K562 (cell line): ENCODE measurements around the gene C1RL. TPM values are rescaled to one million over a fixed set of nuclear protein-coding genes. Genes with fewer than 3 reads are reported as not detected.

ENCODE experiments used
- ARID2 ChIP-seq: fragments of 450-650 bp; IDR thresholded peaks from 2 replicates; pipeline ENCODE4 v1.6.1; 2017; ENCODE audit warnings: antibody characterized with exemption, mild to moderate bottlenecking
- NBN ChIP-seq: fragments of 450-650 bp; IDR thresholded peaks from 2 replicates; pipeline ENCODE4 v1.6.1; 2016; ENCODE audit warnings: low read depth, mild to moderate bottlenecking
- POLR2H ChIP-seq: IDR thresholded peaks from 2 replicates; pipeline ENCODE4 v1.6.1; 2016; ENCODE audit warnings: missing genetic modification characterization, low read depth, mild to moderate bottlenecking, control low read depth, missing compliant biosample characterization, moderate library complexity
- RBBP5 ChIP-seq: fragments of 200-600 bp; sonication (generic); IDR thresholded peaks from 2 replicates; pipeline ENCODE4 v1.6.1; 2012; ENCODE audit warnings: borderline replicate concordance, mild to moderate bottlenecking, low read length, control low read depth, inconsistent platforms; ENCODE audit not compliant: insufficient read depth, poor library complexity, severe bottlenecking
- SFPQ ChIP-seq: fragments of 200-400 bp; formaldehyde crosslinking; IDR thresholded peaks from 2 replicates; pipeline ENCODE4 v1.6.1; 2017; ENCODE audit warnings: mild to moderate bottlenecking, low read depth, low read length, moderate library complexity
- TEAD4 ChIP-seq, 2 experiments: sonication (generic) in 1 of 2; formaldehyde crosslinking in 1 of 2; IDR thresholded peaks; 2 replicates each; pipeline versions ENCODE4 v1.6.1 to v1.8.0; 2012 to 2022; ENCODE audit warnings: borderline replicate concordance in 1 of 2, inconsistent platforms in 1 of 2, low read length in 1 of 2, mild to moderate bottlenecking in 1 of 2, missing genetic modification reagents in 1 of 2
- ZMIZ1 ChIP-seq, 2 experiments: fragments of 150-350 bp in 1 of 2; IDR thresholded peaks; 2 replicates each; pipeline ENCODE4 v1.6.1; 2012 to 2016; ENCODE audit warnings: low read depth in 2 of 2, low read length in 2 of 2, mild to moderate bottlenecking in 1 of 2, moderate library complexity in 1 of 2
- ZNF184 ChIP-seq: sonication (generic); formaldehyde crosslinking; IDR thresholded peaks from 2 replicates; pipeline ENCODE4 v1.5.0; 2020; ENCODE audit warnings: missing genetic modification reagents
- ZNF232 ChIP-seq: sonication (generic); formaldehyde crosslinking; IDR thresholded peaks from 2 replicates; pipeline ENCODE4 v1.8.0; 2022; ENCODE audit warnings: mild to moderate bottlenecking, missing genetic modification reagents
- ZNF282 ChIP-seq: sonication (generic); formaldehyde crosslinking; IDR thresholded peaks from 2 replicates; pipeline ENCODE4 v1.8.1; 2023; ENCODE audit warnings: missing genetic modification reagents
- polyA plus RNA-seq, 8 experiments: library from polyadenylated mRNA; depleted of rRNA in 4 of 8; stranded (reverse) in 5 of 8; unstranded in 3 of 8; fragments of >200 nt; fragmentation: Nextera tagmentation in 2 of 8; fragmentation: Illumina TruSeq in 1 of 8; extraction: Ambion mirVana in 2 of 8; extraction: Trizol in 1 of 8; gene quantifications; 2 replicates each; pipeline versions ENCODE4 v1.2.1 to v1.2.3, GENCODE V29; 2011 to 2014; ENCODE audit warnings: inconsistent platforms in 1 of 8, missing spikeins in 1 of 8
- total RNA-seq, 7 experiments: library from RNA; depleted of rRNA in 6 of 7; stranded (reverse); fragments of >200 nt in 6 of 7; fragmentation: Illumina TruSeq in 2 of 7; extraction: Trizol in 2 of 7; gene quantifications; 2 replicates each; pipeline versions ENCODE4 v1.2.1 to v1.2.3, GENCODE V29; 2011 to 2021; ENCODE audit warnings: low replicate concordance in 1 of 7

Gene C1RL
- total and polyA plus RNA-seq, 9 of the 15 experiments (the other 6 are each of a cell fraction or from before 2014, with no cell fraction given), result 1.4 to 10.7 (median 8.0) TPM

GRCh38 chr12:7152818-7153217 lies 43.8 kb upstream of the C1RL start (continued):
- TF ChIP-seq ZMIZ1 (IDR thresholded peaks at IDR 0.05; ENCODE audit: low read depth in 2 of 2, low read length in 2 of 2), result no peak
- no peak for TF ChIP-seq ZNF184 (CRISPR knock-in tag)
- no peak for TF ChIP-seq POLR2H (tag)
- TF ChIP-seq ZNF282 (CRISPR knock-in tag), result no peak
- no peak for TF ChIP-seq SFPQ
- no peak for TF ChIP-seq ARID2
- TF ChIP-seq TEAD4 (IDR thresholded peaks at IDR 0.05; ENCODE audit: low read length), result no peak
- no peak for TF ChIP-seq TEAD4 (CRISPR knock-in tag; IDR thresholded peaks at IDR 0.05; ENCODE audit: borderline replicate concordance)
- TF ChIP-seq NBN, result no peak
- no peak for TF ChIP-seq ZNF232
- TF ChIP-seq RBBP5, result no peak
